K562 (cell line): ENCODE measurements around the gene MYOT. TPM values are rescaled to one million over a fixed set of nuclear protein-coding genes. Genes with fewer than 3 reads are reported as not detected.

Experiments used
- DNMT1 ChIP-seq: fragments of 450-650 bp; IDR thresholded peaks from 2 replicates; pipeline ENCODE4 v1.6.1; 2016; ENCODE audit warnings: antibody characterized with exemption, mild to moderate bottlenecking
- HDAC3 ChIP-seq: fragments of 450-650 bp; IDR thresholded peaks from 2 replicates; pipeline ENCODE4 v1.6.1; 2018; ENCODE audit warnings: borderline replicate concordance, mild to moderate bottlenecking, moderate library complexity; ENCODE audit not compliant: partially characterized antibody
- RHOXF2B ChIP-seq: fragments of 250-450 bp; sonication (Bioruptor Pico); conservative IDR thresholded peaks from 2 replicates; pipeline ENCODE4 v1.5.1; 2021
- SIRT6 ChIP-seq: IDR thresholded peaks from one replicate; pipeline ENCODE4 v1.6.1; 2012; ENCODE audit warnings: low read depth, mild to moderate bottlenecking, control low read depth, inconsistent platforms, low read length, moderate library complexity
- ZBTB12 ChIP-seq: fragments of 250-450 bp; sonication (Bioruptor Pico); IDR thresholded peaks from 2 replicates; pipeline ENCODE4 v1.4.0; 2020
- ZBTB40 ChIP-seq, 2 experiments: fragments of 450-650 bp in 1 of 2; sonication (generic) in 1 of 2; formaldehyde crosslinking in 1 of 2; IDR thresholded peaks; 2 replicates each; pipeline versions ENCODE4 v1.7.1 to v1.9.0; 2016 to 2022; ENCODE audit warnings: inconsistent platforms in 1 of 2, mild to moderate bottlenecking in 1 of 2, missing genetic modification reagents in 1 of 2
- ZNF140 ChIP-seq: fragments of 250-450 bp; sonication (Bioruptor Pico); IDR thresholded peaks from 2 replicates; pipeline ENCODE4 v1.8.0; 2021; ENCODE audit warnings: moderate library complexity, mild to moderate bottlenecking, inconsistent platforms
- ZNF263 ChIP-seq: sonication (generic); formaldehyde crosslinking; IDR thresholded peaks from 2 replicates; pipeline ENCODE4 v1.8.0; 2022; ENCODE audit warnings: mild to moderate bottlenecking, missing genetic modification reagents, borderline replicate concordance
- ZNF384 ChIP-seq: IDR thresholded peaks from 2 replicates; pipeline ENCODE4 v1.6.1; 2012; ENCODE audit warnings: low read depth, low read length, improper control_type of control experiment
- polyA plus RNA-seq, 8 experiments: library from polyadenylated mRNA; depleted of rRNA in 4 of 8; stranded (reverse) in 5 of 8; unstranded in 3 of 8; fragments of >200 nt; fragmentation: Nextera tagmentation in 2 of 8; fragmentation: Illumina TruSeq in 1 of 8; extraction: Ambion mirVana in 2 of 8; extraction: Trizol in 1 of 8; gene quantifications; 2 replicates each; pipeline versions ENCODE4 v1.2.1 to v1.2.3, GENCODE V29; 2011 to 2014; ENCODE audit warnings: inconsistent platforms in 1 of 8, missing spikeins in 1 of 8
- total RNA-seq, 7 experiments: library from RNA; depleted of rRNA in 6 of 7; stranded (reverse); fragments of >200 nt in 6 of 7; fragmentation: Illumina TruSeq in 2 of 7; extraction: Trizol in 2 of 7; gene quantifications; 2 replicates each; pipeline versions ENCODE4 v1.2.1 to v1.2.3, GENCODE V29; 2011 to 2021; ENCODE audit warnings: low replicate concordance in 1 of 7
- TF ChIP-seq, protein P1 (sequence below), 2 experiments: fragments of 450-650 bp; conservative IDR thresholded peaks; 2 replicates each; pipeline ENCODE4 v1.6.1; 2017; ENCODE audit warnings: mild to moderate bottlenecking in 2 of 2, moderate library complexity in 2 of 2
- TF ChIP-seq, protein P2 (sequence below): fragments of 250-450 bp; sonication (Bioruptor Pico); IDR thresholded peaks from 2 replicates; pipeline ENCODE4 v1.5.0; 2021

Gene MYOT
- total and polyA plus RNA-seq, 9 of the 15 experiments (the other 6 are each of a cell fraction or from before 2014, with no cell fraction given) = 0.24 to 0.38 TPM; not detected in 7

- no peak for TF ChIP-seq ZBTB40 (IDR thresholded peaks at IDR 0.05)
- TF ChIP-seq ZBTB40 (CRISPR knock-in tag; IDR thresholded peaks at IDR 0.05) = no peak
- TF ChIP-seq, protein P1, sequence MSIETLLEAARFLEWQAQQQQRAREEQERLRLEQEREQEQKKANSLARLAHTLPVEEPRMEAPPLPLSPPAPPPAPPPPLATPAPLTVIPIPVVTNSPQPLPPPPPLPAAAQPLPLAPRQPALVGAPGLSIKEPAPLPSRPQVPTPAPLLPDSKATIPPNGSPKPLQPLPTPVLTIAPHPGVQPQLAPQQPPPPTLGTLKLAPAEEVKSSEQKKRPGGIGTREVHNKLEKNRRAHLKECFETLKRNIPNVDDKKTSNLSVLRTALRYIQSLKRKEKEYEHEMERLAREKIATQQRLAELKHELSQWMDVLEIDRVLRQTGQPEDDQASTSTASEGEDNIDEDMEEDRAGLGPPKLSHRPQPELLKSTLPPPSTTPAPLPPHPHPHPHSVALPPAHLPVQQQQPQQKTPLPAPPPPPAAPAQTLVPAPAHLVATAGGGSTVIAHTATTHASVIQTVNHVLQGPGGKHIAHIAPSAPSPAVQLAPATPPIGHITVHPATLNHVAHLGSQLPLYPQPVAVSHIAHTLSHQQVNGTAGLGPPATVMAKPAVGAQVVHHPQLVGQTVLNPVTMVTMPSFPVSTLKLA (conservative IDR thresholded peaks at IDR 0.05) = peak in 1 of 2 experiments; percentile 53; a peak in 1 of 4 replicates
- no peak for TF ChIP-seq ZNF384
- TF ChIP-seq, protein P2, sequence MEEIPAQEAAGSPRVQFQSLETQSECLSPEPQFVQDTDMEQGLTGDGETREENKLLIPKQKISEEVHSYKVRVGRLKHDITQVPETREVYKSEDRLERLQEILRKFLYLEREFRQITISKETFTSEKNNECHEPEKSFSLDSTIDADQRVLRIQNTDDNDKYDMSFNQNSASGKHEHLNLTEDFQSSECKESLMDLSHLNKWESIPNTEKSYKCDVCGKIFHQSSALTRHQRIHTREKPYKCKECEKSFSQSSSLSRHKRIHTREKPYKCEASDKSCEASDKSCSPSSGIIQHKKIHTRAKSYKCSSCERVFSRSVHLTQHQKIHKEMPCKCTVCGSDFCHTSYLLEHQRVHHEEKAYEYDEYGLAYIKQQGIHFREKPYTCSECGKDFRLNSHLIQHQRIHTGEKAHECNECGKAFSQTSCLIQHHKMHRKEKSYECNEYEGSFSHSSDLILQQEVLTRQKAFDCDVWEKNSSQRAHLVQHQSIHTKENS = 0 out of 2 replicates have a peak, but pooled peaks have one; percentile 59
- no peak for TF ChIP-seq RHOXF2B (CRISPR knock-in tag)
- TF ChIP-seq HDAC3 = no peak
- peak; percentile 2; the same call in 1 of the 2 replicates for TF ChIP-seq ZBTB12
- TF ChIP-seq SIRT6 = no peak
- no peak for TF ChIP-seq ZNF263 (CRISPR knock-in tag)
- no peak for TF ChIP-seq ZNF140 (CRISPR knock-in tag)
- no peak for TF ChIP-seq DNMT1
These were observed 21.5 kb downstream of the MYOT start, which contains the start of gene PKD2L2 (continued) for GRCh38 chr5:137888863-137889759.
